Stimulated activated naive CD8-positive, alpha-beta T cell treated with anti-CD3 and anti-CD28 coated beads, Interleukin-15, Interleukin-2, amounts not matched to agents 100 U/mL and 50 U/mL, for 24 hours (primary cell): ENCODE results near the gene PHF11.

ENCODE experiments used
- ATAC-seq: fragments of 150-1000 bp; cut with Tn5 transposase; one replicate; pipeline ENCODE4 v1.10.0; 2021
- DNase-seq: peaks from one replicate; pipeline ENCODE4 v3.0.0; 2021

The PHF11 gene

GRCh38 chr13:49498206-49498605 is 2.5 kb downstream of the PHF11 start:
- DNase-seq (no peak), ATAC-seq (no peak)

- DNase-seq = no peak
- ATAC-seq = no peak
Observed at GRCh38 chr13:49499889-49500660, 4.3 kb downstream of the PHF11 start.

DNA sequence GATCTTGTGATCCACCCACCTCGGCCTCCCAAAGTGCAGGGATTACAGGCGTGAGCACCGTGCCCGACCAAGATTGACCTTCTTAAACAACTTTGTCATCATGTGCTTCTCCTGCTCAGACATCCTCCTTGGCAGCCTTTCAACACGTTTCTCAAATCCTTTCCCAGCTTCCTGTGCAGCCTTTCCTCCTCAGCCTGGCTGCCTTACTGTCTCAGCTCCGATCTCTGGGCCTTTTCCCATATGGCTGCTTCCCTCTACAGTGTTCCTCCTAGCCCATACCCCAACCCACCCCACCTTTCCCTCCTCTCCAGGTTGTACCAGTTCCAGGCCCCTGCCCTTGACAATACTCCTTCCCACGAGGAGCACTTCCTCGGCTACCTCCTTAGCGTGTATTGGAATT is 7.2 kb downstream of the PHF11 start:
- no peak for ATAC-seq
- DNase-seq = no peak

DNA sequence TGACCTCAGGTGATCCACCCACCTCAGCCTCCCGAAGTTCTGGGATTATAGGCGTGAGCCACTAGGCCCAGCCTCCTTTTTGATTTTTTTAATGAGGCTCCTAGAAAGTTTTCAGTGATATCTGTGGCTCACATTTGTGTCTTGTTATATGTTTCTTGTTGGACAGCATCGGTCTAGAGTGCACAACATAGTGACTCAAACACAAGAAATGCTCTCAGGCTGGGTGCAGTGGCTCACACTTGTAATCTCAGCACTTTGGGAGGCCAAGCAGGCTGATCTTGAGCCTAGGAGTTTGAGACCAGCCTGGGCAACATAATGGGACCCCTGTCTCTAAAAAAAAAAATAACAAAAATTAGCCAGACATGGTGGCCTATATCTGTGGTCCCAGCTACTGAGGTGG is 8.2 kb downstream of the PHF11 start:
- no peak for DNase-seq
- no peak for ATAC-seq

GRCh38 chr13:49512578-49512977 is 16.8 kb downstream of the PHF11 start:
- DNase-seq = no peak
- ATAC-seq = no peak

DNA sequence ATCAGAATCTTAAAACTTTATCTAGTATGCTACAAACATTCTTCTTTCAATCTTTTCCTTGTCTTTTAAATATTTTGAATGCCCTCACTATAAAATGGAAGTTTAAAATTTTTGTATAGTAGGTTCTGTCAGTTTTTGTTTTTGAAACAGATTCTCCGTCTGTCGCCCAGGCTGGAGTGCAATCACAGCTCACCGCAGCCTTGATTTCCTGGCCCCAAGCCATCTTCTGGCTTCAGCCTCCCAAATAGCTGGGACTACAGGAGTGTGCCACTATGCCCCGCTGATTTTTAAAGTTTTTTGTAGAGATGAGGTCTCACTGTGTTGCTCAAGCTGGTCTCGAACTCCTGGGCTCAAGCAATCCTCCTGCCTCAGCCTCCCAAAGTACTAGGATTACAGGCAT is 20.7 kb downstream of the PHF11 start:
- no peak for DNase-seq
- ATAC-seq = no peak

DNA sequence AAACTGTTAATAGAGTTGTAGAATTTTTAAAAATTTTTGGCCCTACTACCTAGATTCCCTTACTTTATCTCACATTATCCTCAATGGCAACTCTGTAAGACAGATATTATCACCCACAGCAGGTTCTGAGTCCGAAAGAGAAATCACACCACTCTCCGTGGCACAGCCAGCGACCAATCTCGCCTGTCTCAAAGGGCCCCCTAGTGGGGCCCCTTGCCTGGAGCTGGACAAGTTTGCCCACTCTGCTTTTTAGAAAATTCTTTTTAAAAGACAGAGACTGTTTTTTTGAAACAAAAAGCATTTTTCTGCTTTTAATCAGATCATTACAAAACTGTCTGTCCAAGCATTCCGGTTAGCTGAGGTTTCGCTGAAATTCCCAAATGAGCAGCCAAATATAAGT is 21.7 kb downstream of the PHF11 start:
- ATAC-seq = no peak
- no peak for DNase-seq

- ATAC-seq = no peak
Observed at GRCh38 chr13:49521224-49521623, 25.5 kb downstream of the PHF11 start.

DNA sequence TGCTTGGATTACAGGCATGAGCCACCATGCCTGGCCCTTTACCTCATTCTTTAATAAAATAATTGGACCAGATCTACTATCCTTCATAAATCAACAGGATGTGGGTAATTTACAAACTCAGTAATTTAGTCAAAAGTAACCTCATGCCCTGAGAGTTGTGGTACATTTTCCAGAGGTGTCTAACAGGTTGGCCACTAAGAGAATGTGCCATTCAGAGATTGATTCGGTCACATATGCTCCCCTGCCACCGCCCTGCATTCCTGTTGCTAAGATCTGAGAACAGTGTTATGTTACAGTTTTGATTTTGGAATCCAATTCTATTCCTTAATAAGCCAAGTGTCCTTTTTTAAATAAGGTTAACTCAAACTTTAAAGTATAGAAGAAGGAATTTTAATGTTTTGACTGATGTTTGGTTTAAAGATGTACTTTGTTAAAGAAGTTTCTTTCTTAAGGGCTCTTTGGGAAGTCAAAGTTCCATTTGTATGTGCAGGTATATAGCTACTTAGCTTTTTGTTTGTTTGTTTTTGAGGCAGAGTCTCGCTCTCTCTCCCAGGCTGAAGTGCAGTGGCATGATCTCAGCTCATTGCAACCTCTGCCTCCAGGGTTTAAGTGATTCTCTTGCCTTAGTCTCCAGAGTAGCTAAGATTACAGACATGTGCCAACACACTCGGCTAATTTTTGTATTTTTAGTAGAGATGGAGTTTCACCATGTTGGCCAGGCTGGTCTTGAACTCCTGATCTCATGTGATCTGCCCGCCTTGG is 29.2 kb downstream of the PHF11 start:
- DNase-seq = no peak
- ATAC-seq = no peak

More at GRCh38 chr13:49521224-49521623, 25.5 kb downstream of the PHF11 start:
- no peak for DNase-seq

DNA sequence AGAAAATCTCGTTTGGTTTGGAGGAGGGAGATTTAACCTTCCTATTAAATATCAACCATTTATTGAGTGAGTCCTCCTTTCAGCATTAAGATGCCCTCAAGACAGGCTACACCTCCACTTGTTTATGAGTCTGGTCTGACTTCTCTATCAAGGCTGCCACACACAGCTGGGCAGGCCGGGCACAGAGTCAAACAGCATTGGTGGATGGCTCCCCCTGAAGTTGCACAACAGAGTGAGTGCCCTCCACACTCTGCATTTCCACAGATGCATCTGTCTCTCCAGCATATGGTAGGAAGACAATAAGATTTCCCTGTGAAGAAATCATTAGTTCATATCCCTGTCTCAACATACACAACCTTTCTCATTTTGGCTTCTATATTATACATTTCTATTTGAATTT is 31.4 kb downstream of the PHF11 start:
- ATAC-seq (no peak), DNase-seq (no peak)

GRCh38 chr13:49528161-49528560 is 32.4 kb downstream of the PHF11 start:
- DNase-seq = no peak
- no peak for ATAC-seq

DNA sequence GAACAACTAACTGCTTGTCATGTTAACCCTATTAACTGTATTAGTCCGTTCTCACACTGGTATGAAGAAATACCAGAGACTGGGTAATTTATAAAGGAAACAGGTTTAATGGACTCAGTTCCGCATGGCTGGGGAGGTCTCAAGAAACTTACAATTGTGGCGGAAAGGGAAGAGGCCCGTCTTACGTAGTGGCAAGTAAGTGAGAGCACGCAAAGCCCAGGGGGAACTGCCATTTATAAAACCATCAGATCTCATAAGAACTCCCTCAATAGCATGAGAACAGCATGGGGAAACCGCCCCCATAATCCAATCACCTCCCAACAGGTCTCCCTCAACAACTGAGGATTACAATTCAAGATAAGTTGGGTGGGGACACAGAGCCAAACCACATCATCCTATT is 34.7 kb downstream of the PHF11 start:
- ATAC-seq = no peak

GRCh38 chr13:49532593-49532992 is 36.8 kb downstream of the PHF11 start:
- ATAC-seq (no peak), DNase-seq (no peak)

More for the DNA sequence above, 34.7 kb downstream of the PHF11 start:
- no peak for DNase-seq

DNA sequence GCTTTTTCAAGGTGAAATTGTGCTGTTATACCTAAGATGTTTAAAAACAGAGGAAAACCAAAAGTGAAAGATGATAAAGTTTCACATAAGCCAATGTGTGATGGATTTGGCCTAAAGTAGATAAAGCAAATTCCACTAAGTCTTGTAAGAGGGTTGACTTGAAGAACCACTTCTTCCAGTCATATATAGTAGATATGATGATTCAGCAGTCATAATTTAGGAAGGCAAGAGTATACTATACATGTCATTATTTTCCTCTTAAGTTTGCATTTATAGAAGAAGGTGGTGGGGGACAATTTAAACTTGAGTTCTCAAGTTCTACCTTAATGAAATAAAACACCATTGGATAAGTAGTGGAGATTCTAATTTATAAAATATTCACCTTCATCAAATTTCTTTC is 37.3 kb downstream of the PHF11 start:
- ATAC-seq (no peak), DNase-seq (no peak)

- ATAC-seq (no peak), DNase-seq (no peak)
Observed at GRCh38 chr13:49533591-49534269, 38.0 kb downstream of the PHF11 start.

- DNase-seq = no peak
- ATAC-seq = no peak
Observed at GRCh38 chr13:49536144-49536873, 40.6 kb downstream of the PHF11 start.

DNA sequence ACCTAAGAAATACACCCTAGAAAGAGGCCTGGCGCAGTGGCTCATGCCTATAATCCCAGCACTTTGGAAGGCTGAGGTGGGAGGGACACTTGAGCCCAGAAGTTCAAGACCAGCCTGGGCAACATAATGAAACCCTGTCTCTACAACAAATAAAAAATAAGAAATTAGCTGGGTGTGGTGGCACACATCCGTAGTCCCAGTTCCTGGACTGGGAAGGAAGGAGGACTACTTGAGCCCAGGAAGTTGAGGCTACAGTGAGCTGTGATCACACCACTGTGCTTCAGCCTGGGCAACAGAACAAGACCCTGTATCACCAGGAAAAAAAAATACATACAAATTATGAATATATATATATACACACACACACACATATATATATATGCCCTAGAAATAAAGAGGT is 42.7 kb downstream of the PHF11 start:
- no peak for ATAC-seq
- DNase-seq = no peak

DNA sequence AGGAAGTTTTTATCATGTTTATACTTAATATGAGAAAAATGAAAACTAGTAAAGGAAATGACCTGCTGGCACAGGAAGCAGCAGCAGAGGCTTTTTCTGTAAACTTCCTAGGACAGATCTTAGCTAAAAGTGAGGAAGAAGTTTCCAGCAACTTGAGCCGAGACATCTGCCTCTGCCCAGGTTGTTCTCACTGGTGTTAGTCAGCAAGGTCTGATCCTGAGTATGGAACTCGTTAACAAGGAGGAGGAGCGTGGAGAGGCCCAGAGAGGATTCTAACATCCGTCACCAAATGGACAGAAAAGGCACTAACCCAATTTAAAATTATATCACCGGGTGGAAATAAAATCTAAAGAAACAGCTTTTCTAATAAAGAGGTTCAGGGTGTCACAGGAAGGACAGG is 43.6 kb downstream of the PHF11 start:
- DNase-seq (no peak), ATAC-seq (no peak)

DNA sequence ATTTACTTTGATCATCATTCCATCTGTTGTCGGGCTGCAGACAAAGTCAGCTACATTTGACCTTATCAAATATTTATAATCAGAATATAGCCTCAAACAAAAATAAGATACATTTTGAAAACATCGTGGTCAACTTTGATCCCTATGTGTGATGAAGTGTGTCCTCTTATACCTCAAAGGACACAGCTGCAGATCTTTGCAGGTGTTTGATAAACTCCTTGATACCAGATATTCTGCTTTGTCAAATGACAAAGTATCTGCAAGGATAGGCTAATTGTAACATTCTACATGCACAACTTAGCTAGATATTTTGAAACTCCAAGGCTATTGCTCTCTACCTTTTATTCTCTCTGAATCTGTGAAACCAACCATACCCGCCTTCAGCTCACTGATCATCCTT is 44.0 kb downstream of the PHF11 start:
- no peak for DNase-seq
- no peak for ATAC-seq

- DNase-seq (no peak), ATAC-seq (no peak)
Observed at GRCh38 chr13:49540552-49540951, 44.8 kb downstream of the PHF11 start.

- ATAC-seq (no peak), DNase-seq (no peak)
Observed at GRCh38 chr13:49543656-49544055, 47.9 kb downstream of the PHF11 start.

DNA sequence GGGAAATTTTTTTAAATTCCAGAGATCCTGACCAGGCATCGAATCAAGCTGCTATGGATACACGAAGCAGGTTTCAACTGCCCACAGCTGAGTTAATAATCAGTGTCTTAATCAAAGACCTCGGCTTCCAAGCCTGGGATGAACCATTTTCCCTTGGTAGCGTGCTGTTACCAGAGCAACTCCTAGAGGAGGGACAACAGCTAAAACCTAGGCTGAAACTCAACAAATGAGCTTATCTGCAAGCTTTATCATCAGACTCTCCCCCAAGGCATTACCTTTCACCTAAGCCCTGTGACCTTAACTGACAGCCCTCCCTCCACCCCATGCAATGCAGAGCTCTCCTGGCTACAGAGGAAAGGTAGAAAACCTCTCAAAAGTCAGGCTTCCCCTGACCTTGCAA is 49.9 kb downstream of the PHF11 start:
- ATAC-seq (no peak), DNase-seq (no peak)

GRCh38 chr13:49546561-49546960 is 50.8 kb downstream of the PHF11 start:
- no peak for ATAC-seq
- no peak for DNase-seq
